Thyroid gland (tissue), 4 donors: Measurements from ENCODE around the gene RRP9. TPM values are rescaled to one million over a fixed set of nuclear protein-coding genes. Genes with fewer than 3 reads are reported as not detected.

Experiments
- DNase-seq, 2 donors: peaks; one replicate each; pipeline ENCODE4 v3.0.0-alpha.2; 2019
- H3K27ac ChIP-seq, 3 donors: fragments of 200-600 bp; sonication (generic); 1 replicate in 2 of 3; 2 replicates in 1 of 3; pipeline ENCODE4 v1.5.1; 2016 to 2019; ENCODE audit warnings: mild to moderate bottlenecking in 1 of 3, moderate library complexity in 1 of 3
- H3K27me3 ChIP-seq: fragments of 200-600 bp; sonication (generic); one replicate; pipeline ENCODE4 v1.5.1; 2019
- H3K36me3 ChIP-seq, 2 donors: fragments of 200-600 bp; sonication (generic); one replicate each; pipeline ENCODE4 v1.5.1; 2016 to 2019
- H3K4me1 ChIP-seq, 2 donors: fragments of 200-600 bp; sonication (generic); one replicate each; pipeline ENCODE4 v1.5.1; 2017 to 2019
- H3K4me3 ChIP-seq, 3 donors: fragments of 200-600 bp; sonication (generic); replicated peaks in 1 of 3; 1 replicate in 2 of 3; 2 replicates in 1 of 3; pipeline ENCODE4 v1.5.1; 2016; ENCODE audit warnings: mild to moderate bottlenecking in 1 of 3
- H3K9me3 ChIP-seq: fragments of 200-600 bp; sonication (generic); one replicate; pipeline ENCODE4 v1.5.1; 2017
- POLR2A ChIP-seq, 2 donors: fragments of 450-650 bp; IDR thresholded peaks; one replicate each; pipeline ENCODE4 v1.6.1; 2017; ENCODE audit warnings: antibody characterized with exemption in 2 of 2, mild to moderate bottlenecking in 2 of 2, moderate library complexity in 1 of 2
- WGBS, 2 donors: methylation state at CpG; one replicate each; pipeline ENCODE4 v1.1.5; 2017; 5-methylcytosine and 5-hydroxymethylcytosine counted together
- intact Hi-C: fragments of 100-400 bp; cut with DNase I; formaldehyde crosslinking; loops from one replicate; pipeline ENCODE4 v1.15.1; 2023
- total RNA-seq, 4 donors: library from RNA; depleted of rRNA; stranded (reverse); fragments of >200 nt; gene quantifications; one replicate each; pipeline ENCODE4 v1.2.3, GENCODE V29; 2016
- TF ChIP-seq, protein P1 (sequence below), 6 experiments: fragments of 200-600 bp in 3 of 6; fragments of 450-650 bp in 3 of 6; sonication (generic) in 3 of 6; IDR thresholded peaks; one replicate each; pipeline ENCODE4 v1.5.1; 2016 to 2019; ENCODE audit warnings: antibody characterized with exemption in 6 of 6, mild to moderate bottlenecking in 2 of 6, inconsistent platforms in 1 of 6, moderate library complexity in 1 of 6

RRP9 gene
- total RNA-seq, 4 donors from 2014 or later: 7.3 to 14.4 (median 11.9) TPM

DNA sequence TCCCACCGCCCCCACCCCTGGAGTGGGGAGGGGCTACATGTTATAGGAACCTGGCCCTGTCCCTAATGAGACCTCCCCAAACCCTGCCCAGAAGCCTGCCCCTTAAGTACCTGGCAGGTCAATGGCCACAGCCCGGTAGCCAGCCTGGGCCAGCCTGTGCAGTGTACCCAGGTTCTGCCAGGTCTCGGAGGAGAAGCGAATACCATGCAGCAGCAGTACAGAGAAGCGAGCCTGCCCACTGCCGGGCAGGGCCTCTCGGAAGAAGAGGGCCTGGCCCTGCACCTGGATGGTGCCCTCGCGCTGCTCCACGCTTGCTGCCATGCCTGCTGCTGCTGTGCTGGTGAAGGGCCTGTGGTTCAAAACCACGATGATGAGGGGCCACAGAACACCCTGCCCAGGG lies 29.6 kb upstream of the RRP9 start:
- Histone ChIP-seq H3K27ac (no peak overlapping the region), H3K9me3 (no peaks in the 10 kb centered on the region), H3K4me1 (peaks cover 22 to 35% of the 10 kb centered on the region in 2 donors), H3K36me3 (no peaks in the 10 kb centered on the region), H3K27me3 (no peaks in the 10 kb centered on the region), H3K4me3 (no peak overlapping the region)
- intact Hi-C loops: loop anchor here (10.0 kb wide), 1 partner anchor 587 kb away; the partner anchor contains the start of gene MANF
- no peak for DNase-seq
- no peak for TF ChIP-seq POLR2A (IDR thresholded peaks at IDR 0.05)
- TF ChIP-seq, protein P1, sequence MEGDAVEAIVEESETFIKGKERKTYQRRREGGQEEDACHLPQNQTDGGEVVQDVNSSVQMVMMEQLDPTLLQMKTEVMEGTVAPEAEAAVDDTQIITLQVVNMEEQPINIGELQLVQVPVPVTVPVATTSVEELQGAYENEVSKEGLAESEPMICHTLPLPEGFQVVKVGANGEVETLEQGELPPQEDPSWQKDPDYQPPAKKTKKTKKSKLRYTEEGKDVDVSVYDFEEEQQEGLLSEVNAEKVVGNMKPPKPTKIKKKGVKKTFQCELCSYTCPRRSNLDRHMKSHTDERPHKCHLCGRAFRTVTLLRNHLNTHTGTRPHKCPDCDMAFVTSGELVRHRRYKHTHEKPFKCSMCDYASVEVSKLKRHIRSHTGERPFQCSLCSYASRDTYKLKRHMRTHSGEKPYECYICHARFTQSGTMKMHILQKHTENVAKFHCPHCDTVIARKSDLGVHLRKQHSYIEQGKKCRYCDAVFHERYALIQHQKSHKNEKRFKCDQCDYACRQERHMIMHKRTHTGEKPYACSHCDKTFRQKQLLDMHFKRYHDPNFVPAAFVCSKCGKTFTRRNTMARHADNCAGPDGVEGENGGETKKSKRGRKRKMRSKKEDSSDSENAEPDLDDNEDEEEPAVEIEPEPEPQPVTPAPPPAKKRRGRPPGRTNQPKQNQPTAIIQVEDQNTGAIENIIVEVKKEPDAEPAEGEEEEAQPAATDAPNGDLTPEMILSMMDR (IDR thresholded peaks at IDR 0.05): no peak
- WGBS, 2 donors: 93 to 100% methylated on average over 1 to 11 of the region's 11 CpGs

DNA sequence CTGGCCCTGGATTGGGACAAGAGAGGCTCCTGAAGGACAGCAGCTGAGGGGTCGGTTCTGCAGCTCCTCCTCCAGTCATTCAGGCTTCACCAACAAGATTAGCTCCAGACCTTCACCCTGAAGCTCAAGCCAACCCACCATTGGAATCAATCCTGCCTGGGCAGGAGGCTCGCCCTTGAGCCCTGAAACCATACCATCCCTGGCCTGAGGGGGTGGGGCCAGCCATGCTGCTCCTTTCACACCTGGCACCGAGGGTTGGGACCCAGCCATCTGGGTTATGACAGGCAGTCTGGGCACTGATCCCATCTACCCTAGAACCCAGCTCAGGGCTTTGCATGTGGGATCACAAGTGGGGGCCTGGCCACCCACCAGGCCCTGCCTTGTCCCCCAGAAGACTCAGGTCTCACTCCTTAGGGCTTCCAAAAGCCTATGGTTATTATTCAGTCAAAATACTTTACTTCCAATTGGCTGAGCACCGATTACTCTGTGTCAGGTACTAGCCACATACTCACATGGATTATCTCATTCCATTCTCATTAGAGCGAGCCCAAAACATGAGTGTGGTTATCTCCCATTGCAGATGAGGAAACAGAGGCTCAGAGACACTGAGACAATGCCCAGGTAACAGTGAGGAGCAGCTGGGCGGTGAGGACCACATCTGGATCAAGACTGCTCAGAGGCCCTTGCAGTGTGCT lies 29.0 kb upstream of the RRP9 start:
- no peaks in the 10 kb centered on the region for H3K27me3 ChIP-seq
- peaks cover 23 to 35% of the 10 kb centered on the region in 2 donors for H3K4me1 ChIP-seq
- intact Hi-C loops: loop anchor here (10.0 kb wide), 1 partner anchor 586 kb away; the partner anchor contains the start of gene MANF

DNA sequence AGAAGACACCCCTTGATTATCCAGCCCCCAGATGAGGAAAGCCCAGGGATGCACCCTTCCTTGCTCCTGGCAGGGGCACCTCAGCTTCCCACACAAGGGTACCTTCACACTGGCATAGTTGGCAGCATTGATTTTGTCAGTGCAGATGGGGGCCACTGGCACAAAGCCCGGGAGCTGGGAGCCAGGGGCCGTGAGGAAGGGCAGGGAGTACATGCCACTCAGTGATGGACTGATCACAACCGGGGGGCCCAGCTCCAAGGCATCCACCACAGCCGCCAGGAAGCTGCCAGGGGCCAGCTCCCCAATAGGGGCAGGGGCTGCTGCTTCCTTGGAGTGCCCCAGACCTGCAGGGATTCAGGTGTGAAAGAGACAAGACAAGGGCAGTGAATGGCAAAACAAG lies 28.1 kb upstream of the RRP9 start:
- DNase-seq: no peak
- intact Hi-C loops: loop anchor here (10.0 kb wide), 1 partner anchor 585 kb away; the partner anchor contains the start of gene MANF
- H3K4me1 ChIP-seq: peaks cover 18 to 31% of the 10 kb centered on the region in 2 donors
- H3K27ac ChIP-seq: no peak overlapping the region
- no peaks in the 10 kb centered on the region for H3K9me3 ChIP-seq
- TF ChIP-seq POLR2A (IDR thresholded peaks at IDR 0.05): no peak
- TF ChIP-seq, protein P1 (IDR thresholded peaks at IDR 0.05): no peak
- no peak overlapping the region for H3K4me3 ChIP-seq
- 81 to 86% methylated on average over 4 of the region's 4 CpGs for WGBS, 2 donors
- no peaks in the 10 kb centered on the region for H3K36me3 ChIP-seq
- H3K27me3 ChIP-seq: no peaks in the 10 kb centered on the region

More for the DNA sequence above, 29.0 kb upstream of the RRP9 start:
- Histone ChIP-seq H3K36me3 (no peaks in the 10 kb centered on the region), H3K9me3 (no peaks in the 10 kb centered on the region), H3K27ac (no peak overlapping the region), H3K4me3 (no peak overlapping the region)
- 72 to 79% methylated on average over 5 to 6 of the region's 6 CpGs for WGBS, 2 donors
- TF ChIP-seq, protein P1 (IDR thresholded peaks at IDR 0.05): no peak
- no peak for TF ChIP-seq POLR2A (IDR thresholded peaks at IDR 0.05)
- no peak for DNase-seq

DNA sequence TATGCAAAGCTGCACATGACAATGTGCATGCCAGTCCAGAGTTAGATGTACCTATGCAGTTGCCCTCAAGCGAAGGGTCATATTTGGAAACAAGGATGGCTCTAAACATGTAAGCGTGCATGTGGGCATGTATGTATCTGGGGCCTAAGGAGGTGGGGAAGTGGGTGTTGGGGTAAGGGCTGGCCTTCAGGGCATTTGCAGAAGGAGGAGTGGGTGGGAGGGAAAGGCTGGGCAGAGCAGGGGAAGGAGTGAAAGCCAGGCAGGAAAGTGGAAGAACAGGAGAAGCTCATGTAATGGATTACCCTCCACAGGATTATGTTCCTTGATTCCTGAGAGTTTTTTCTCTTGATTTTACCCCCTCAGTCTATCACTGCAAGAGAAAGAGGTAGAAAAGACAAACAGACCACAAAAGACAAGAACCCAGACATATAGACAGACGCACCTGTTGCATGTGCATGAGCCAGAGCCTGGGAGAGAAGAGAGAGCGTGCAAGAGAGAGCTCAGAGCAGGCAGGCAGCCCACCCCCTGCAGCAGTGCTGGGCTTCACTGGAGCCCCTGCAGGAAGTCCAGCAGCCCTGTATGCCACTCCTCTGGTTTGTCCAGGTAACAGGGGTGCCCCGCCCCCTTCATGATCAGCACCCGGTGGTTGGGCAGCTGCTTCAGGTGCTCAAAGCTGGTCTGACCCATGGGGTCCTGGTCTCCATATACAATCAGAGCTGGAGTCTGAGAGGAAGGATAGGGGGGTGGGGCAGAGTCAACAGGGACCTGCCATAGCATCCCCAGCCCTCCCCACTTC lies 27.4 kb upstream of the RRP9 start:
- no peaks in the 10 kb centered on the region for H3K27me3 ChIP-seq
- 88 to 98% methylated on average over 4 to 6 of the region's 6 CpGs for WGBS, 2 donors
- no peak overlapping the region for H3K27ac ChIP-seq
- no peak overlapping the region for H3K4me3 ChIP-seq
- H3K9me3 ChIP-seq: no peaks in the 10 kb centered on the region
- H3K36me3 ChIP-seq: no peaks in the 10 kb centered on the region
- intact Hi-C loops: no loop called here
- peaks cover 11 to 24% of the 10 kb centered on the region in 2 donors for H3K4me1 ChIP-seq
- TF ChIP-seq POLR2A (IDR thresholded peaks at IDR 0.05): no peak
- TF ChIP-seq, protein P1 (IDR thresholded peaks at IDR 0.05): no peak
- DNase-seq: no peak
